ENCODE measurements around the gene TMEM184A.
"Not testable (repeated sequence)": the region's sequence is repeated elsewhere in the genome, so short reads cannot be mapped to it uniquely, and the experiment has no call there.

TMEM184A gene

GRCh38 chr7:1520539-1521234 lies 35.3 kb downstream of the TMEM184A start:
- DNase-seq, result peak; percentile 61 to 90

GRCh38 chr7:1519322-1519922 lies 36.6 kb downstream of the TMEM184A start:
- DNase-seq, result not testable (repeated sequence)

GRCh38 chr7:1516586-1517251 lies 39.3 kb downstream of the TMEM184A start:
- DNase-seq, result no peak

- DNase-seq, result not testable (repeated sequence)
Measured at GRCh38 chr7:1515509-1515967, 40.5 kb downstream of the TMEM184A start.

- DNase-seq, result peak; percentile 35 to 47
Measured at GRCh38 chr7:1514995-1515401, 41.0 kb downstream of the TMEM184A start.

GRCh38 chr7:1514407-1514806 lies 41.6 kb downstream of the TMEM184A start:
- DNase-seq, result no peak

GRCh38 chr7:1513657-1514095 lies 42.3 kb downstream of the TMEM184A start:
- DNase-seq, result peak; percentile 69 to 88

- DNase-seq, result peak; percentile 94 to 98
Measured at GRCh38 chr7:1512781-1513656, 43.0 kb downstream of the TMEM184A start.

GRCh38 chr7:1511444-1512422 lies 44.3 kb downstream of the TMEM184A start:
- DNase-seq, result no peak

- no peak for DNase-seq
Measured at GRCh38 chr7:1510780-1511154, 45.2 kb downstream of the TMEM184A start.

- no peak for DNase-seq
Measured at GRCh38 chr7:1509226-1509625, 46.8 kb downstream of the TMEM184A start.

GRCh38 chr7:1508277-1508758 lies 47.7 kb downstream of the TMEM184A start:
- no peak for DNase-seq

GRCh38 chr7:1505731-1506550 lies 50.1 kb downstream of the TMEM184A start:
- peak in 1 of 2 donors; percentile 23 for DNase-seq

GRCh38 chr7:1503816-1504775 lies 51.9 kb downstream of the TMEM184A start, which contains the start of gene INTS1:
Gene INTS1, minus strand, starts transcription at chr7:1504389. Its CDS starts 429 bp downstream, at chr7:1503960.
- peak; percentile 87 to 93 for DNase-seq

- no peak for DNase-seq
Measured at GRCh38 chr7:1503390-1503789, 52.6 kb downstream of the TMEM184A start.

- DNase-seq, result no peak
Measured at GRCh38 chr7:1502845-1503244, 53.2 kb downstream of the TMEM184A start.

- no peak for DNase-seq
Measured at GRCh38 chr7:1501487-1502270, 54.3 kb downstream of the TMEM184A start.

Measured in inflammatory macrophage treated with lipopolysaccharide for 1 hour (primary cell).